Hepatocyte (in vitro differentiated cells): ENCODE measurements around the gene NUCB1. TPM values are rescaled to one million over a fixed set of nuclear protein-coding genes. Genes with fewer than 3 reads are reported as not detected.

Source experiments
- DNase-seq: peaks from one replicate; pipeline ENCODE4 v3.0.0-alpha.2; 2016; ENCODE audit warnings: low spot score
- H2AFZ ChIP-seq: fragments of 200-600 bp; sonication (generic); 2 replicates; pipeline ENCODE4 v1.6.0; 2016; ENCODE audit warnings: antibody characterized with exemption, mild to moderate bottlenecking
- H3K27ac ChIP-seq: fragments of 200-600 bp; sonication (generic); 2 replicates; pipeline ENCODE4 v1.5.1; 2016; ENCODE audit warnings: mild to moderate bottlenecking
- H3K27me3 ChIP-seq: fragments of 200-600 bp; sonication (generic); 2 replicates; pipeline ENCODE4 v1.6.1; 2016
- H3K36me3 ChIP-seq: fragments of 200-600 bp; sonication (generic); replicated peaks from 2 replicates; pipeline ENCODE4 v1.5.1; 2016; ENCODE audit warnings: low read depth; ENCODE audit not compliant: insufficient read depth
- H3K4me1 ChIP-seq: fragments of 200-600 bp; sonication (generic); 2 replicates; pipeline ENCODE4 v1.5.1; 2016; ENCODE audit warnings: mild to moderate bottlenecking, moderate library complexity; ENCODE audit not compliant: insufficient read depth
- H3K4me2 ChIP-seq: fragments of 200-600 bp; sonication (generic); 2 replicates; pipeline ENCODE4 v1.6.0; 2016
- H3K4me3 ChIP-seq: fragments of 200-600 bp; sonication (generic); 2 replicates; pipeline ENCODE4 v1.5.1; 2016; ENCODE audit warnings: mild to moderate bottlenecking
- H3K79me2 ChIP-seq: fragments of 200-600 bp; sonication (generic); 2 replicates; pipeline ENCODE4 v1.6.0; 2017; ENCODE audit warnings: mild to moderate bottlenecking
- H3K9me2 ChIP-seq: fragments of 200-600 bp; sonication (generic); replicated peaks from 2 replicates; pipeline ENCODE4 v1.6.0; 2017; ENCODE audit warnings: mild to moderate bottlenecking; ENCODE audit not compliant: insufficient read depth
- H3K9me3 ChIP-seq: fragments of 200-600 bp; sonication (generic); 2 replicates; pipeline ENCODE4 v1.5.1; 2016; ENCODE audit warnings: low read depth, mild to moderate bottlenecking
- H4K20me1 ChIP-seq: fragments of 200-600 bp; sonication (generic); 2 replicates; pipeline ENCODE4 v1.6.0; 2016; ENCODE audit warnings: mild to moderate bottlenecking; ENCODE audit not compliant: insufficient read depth, poor library complexity, severe bottlenecking
- EZH2 ChIP-seq: fragments of 200-600 bp; sonication (generic); IDR thresholded peaks from 2 replicates; pipeline ENCODE4 v1.6.1; 2016; ENCODE audit warnings: antibody characterized with exemption, mild to moderate bottlenecking, borderline replicate concordance
- EZH2phosphoT487 ChIP-seq: fragments of 200-600 bp; sonication (generic); IDR thresholded peaks from one replicate; pipeline ENCODE4 v1.6.1; 2018; ENCODE audit warnings: antibody characterized with exemption, mild to moderate bottlenecking, low read depth, moderate library complexity; ENCODE audit not compliant: unreplicated experiment, severe bottlenecking
- WGBS: methylation state at CpG from one replicate; pipeline ENCODE4 v1.1.6; 2016; ENCODE audit warnings: low lambda C conversion rate; ENCODE audit errors: missing lambda C conversion rate; 5-methylcytosine and 5-hydroxymethylcytosine counted together
- polyA plus RNA-seq: library from polyadenylated mRNA; unstranded; fragments of >200 nt; fragmentation: Nextera tagmentation; extraction: Ambion mirVana; gene quantifications from 2 replicates; pipeline ENCODE4 v1.2.1, GENCODE V29; 2016
- total RNA-seq: library from RNA; depleted of rRNA; stranded (reverse); fragments of >200 nt; gene quantifications from 2 replicates; pipeline ENCODE4 v1.2.3, GENCODE V29; 2014
- TF ChIP-seq, protein P1 (sequence below): fragments of 200-600 bp; sonication (generic); IDR thresholded peaks from 2 replicates; pipeline ENCODE4 v1.5.1; 2016; ENCODE audit warnings: antibody characterized with exemption, mild to moderate bottlenecking; ENCODE audit not compliant: poor library complexity

The NUCB1 gene
- total and polyA plus RNA-seq, 2 experiments from 2014 or later: 283 to 339 TPM

DNA sequence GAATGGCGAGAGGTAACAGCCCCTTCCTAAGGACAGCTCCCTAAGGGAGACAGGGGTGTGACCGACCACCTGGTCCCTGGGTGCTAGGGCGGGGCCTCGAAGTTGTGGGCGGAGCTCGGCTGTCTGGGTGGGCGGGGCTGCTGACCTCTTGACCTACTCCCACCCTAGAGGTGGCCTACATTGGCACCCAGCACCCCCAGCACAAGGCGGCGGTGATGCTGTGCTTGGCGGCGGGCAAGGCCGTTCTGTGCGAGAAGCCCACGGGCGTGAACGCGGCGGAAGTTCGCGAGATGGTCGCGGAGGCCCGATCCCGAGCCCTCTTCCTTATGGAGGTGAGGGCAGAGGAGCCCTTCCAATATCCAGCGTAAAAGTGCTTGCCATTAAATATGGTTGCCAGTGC is 35.8 kb downstream of the NUCB1 start:
- TF ChIP-seq EZH2: no peak
- no peak for TF ChIP-seq EZH2phosphoT487
- TF ChIP-seq, protein P1, sequence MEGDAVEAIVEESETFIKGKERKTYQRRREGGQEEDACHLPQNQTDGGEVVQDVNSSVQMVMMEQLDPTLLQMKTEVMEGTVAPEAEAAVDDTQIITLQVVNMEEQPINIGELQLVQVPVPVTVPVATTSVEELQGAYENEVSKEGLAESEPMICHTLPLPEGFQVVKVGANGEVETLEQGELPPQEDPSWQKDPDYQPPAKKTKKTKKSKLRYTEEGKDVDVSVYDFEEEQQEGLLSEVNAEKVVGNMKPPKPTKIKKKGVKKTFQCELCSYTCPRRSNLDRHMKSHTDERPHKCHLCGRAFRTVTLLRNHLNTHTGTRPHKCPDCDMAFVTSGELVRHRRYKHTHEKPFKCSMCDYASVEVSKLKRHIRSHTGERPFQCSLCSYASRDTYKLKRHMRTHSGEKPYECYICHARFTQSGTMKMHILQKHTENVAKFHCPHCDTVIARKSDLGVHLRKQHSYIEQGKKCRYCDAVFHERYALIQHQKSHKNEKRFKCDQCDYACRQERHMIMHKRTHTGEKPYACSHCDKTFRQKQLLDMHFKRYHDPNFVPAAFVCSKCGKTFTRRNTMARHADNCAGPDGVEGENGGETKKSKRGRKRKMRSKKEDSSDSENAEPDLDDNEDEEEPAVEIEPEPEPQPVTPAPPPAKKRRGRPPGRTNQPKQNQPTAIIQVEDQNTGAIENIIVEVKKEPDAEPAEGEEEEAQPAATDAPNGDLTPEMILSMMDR: no peak
- Histone ChIP-seq H3K4me1 (peaks cover 7% of the 10 kb centered on the region), H3K4me2 (no peak overlapping the region), H3K27ac (no peak overlapping the region), H2AFZ (no peak overlapping the region), H4K20me1 (no peaks in the 10 kb centered on the region), H3K9me2 (no peaks in the 10 kb centered on the region), H3K9me3 (no peaks in the 10 kb centered on the region), H3K79me2 (no peaks in the 10 kb centered on the region), H3K36me3 (no peaks in the 10 kb centered on the region), H3K4me3 (no peak overlapping the region), H3K27me3 (no peaks in the 10 kb centered on the region)
- 97% methylated on average over 24 of the region's 25 CpGs for WGBS
- no peak for DNase-seq

DNA sequence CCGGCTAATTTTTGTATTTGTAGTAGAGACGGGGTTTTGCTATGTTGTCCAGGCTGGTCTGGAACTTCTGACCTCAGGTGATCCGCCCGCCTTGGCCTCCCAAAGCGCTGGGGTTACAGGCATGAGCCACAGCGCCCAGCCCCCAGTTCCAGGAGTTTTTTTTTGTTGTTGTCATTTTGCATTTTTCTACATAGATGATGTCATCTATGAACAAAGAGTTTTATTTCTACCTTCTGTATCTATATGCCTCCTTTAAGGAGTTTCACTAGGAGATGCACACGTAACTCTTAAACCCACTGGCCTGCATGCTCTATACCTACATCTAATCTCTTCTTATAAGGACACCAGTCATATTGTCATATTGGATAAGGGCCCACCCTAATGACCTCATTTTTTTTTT is 38.1 kb downstream of the NUCB1 start:
- Histone ChIP-seq H3K79me2 (no peaks in the 10 kb centered on the region), H3K27me3 (no peaks in the 10 kb centered on the region), H3K36me3 (no peaks in the 10 kb centered on the region), H3K9me2 (no peaks in the 10 kb centered on the region), H2AFZ (no peak overlapping the region), H3K9me3 (no peaks in the 10 kb centered on the region), H4K20me1 (no peaks in the 10 kb centered on the region), H3K4me3 (no peak overlapping the region), H3K4me2 (no peak overlapping the region), H3K27ac (no peak overlapping the region), H3K4me1 (peaks cover 7% of the 10 kb centered on the region)
- 95% methylated on average over 7 of the region's 7 CpGs for WGBS
- no peak for DNase-seq
- TF ChIP-seq EZH2phosphoT487 (no peak), EZH2 (no peak)
- TF ChIP-seq, protein P1: no peak

DNA sequence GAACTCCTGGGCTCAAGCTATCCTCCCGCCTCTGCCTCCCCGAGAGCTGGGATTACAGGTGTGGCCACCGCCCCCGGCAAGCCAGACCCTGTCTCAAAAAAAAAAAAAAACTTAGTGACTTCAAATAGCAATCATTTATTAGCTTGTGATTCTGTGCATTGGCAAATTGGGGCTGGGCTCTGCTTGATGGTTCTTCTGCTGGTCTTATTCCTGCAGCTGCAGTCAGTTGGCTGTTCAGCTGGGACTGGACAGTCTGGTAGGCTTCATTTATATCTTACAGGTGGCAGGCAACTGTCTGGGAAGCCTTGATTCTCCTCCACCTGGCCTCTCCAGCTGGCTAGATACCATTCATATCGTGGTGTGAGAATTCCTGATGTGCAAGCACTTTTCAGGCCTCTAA is 40.8 kb downstream of the NUCB1 start:
- Histone ChIP-seq H3K27me3 (no peaks in the 10 kb centered on the region), H2AFZ (no peak overlapping the region), H3K9me3 (no peaks in the 10 kb centered on the region), H3K4me3 (no peak overlapping the region), H3K79me2 (no peaks in the 10 kb centered on the region), H3K4me1 (no peaks in the 10 kb centered on the region), H3K27ac (no peak overlapping the region), H4K20me1 (no peaks in the 10 kb centered on the region), H3K4me2 (no peak overlapping the region), H3K36me3 (no peaks in the 10 kb centered on the region), H3K9me2 (no peaks in the 10 kb centered on the region)
- TF ChIP-seq EZH2 (no peak), EZH2phosphoT487 (no peak)
- TF ChIP-seq, protein P1: no peak
- WGBS: 92% methylated on average over 5 of the region's 5 CpGs
- no peak for DNase-seq

DNA sequence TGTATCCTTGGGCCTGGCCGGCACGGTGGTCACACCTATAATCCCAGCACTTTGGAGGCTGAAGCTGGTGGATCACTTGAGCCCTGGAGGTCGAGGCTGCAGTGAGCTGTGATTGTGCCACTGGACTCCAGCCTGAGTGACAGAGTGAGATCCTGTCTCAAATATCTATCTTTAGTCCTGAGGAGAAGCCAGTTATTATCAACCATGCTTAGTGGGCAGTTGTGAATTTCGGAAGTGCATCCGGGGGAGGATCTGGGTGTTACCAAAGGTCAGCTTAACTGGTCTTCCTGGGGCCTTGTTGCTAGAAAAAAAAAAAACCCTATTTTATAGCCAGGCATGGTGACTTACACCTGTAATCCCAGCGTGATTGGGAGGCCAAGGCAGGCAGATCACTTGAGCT is 43.0 kb downstream of the NUCB1 start:
- Histone ChIP-seq H3K9me2 (no peaks in the 10 kb centered on the region), H3K79me2 (no peaks in the 10 kb centered on the region), H3K4me1 (no peaks in the 10 kb centered on the region), H3K36me3 (no peaks in the 10 kb centered on the region), H3K9me3 (no peaks in the 10 kb centered on the region), H3K4me3 (no peak overlapping the region), H3K4me2 (no peak overlapping the region), H3K27me3 (no peaks in the 10 kb centered on the region), H2AFZ (no peak overlapping the region), H4K20me1 (no peaks in the 10 kb centered on the region), H3K27ac (no peak overlapping the region)
- TF ChIP-seq, protein P1: no peak
- no peak for TF ChIP-seq EZH2
- TF ChIP-seq EZH2phosphoT487: no peak
- no peak for DNase-seq
- 95% methylated on average over 6 of the region's 6 CpGs for WGBS
